Left renal pelvis (tissue), 4 donors: ENCODE results near the gene ATAD3C. TPM values are rescaled to one million over a fixed set of nuclear protein-coding genes. Genes with fewer than 3 reads are reported as not detected.

ENCODE experiments used
- polyA plus RNA-seq, 4 donors: library from polyadenylated mRNA; unstranded; fragments of 120-200 nt; gene quantifications; one replicate each; pipeline ENCODE4 v1.2.1, GENCODE V29; 2013; ENCODE audit not compliant: insufficient read length in 4 of 4

The ATAD3C gene
- polyA plus RNA-seq, 4 donors = 0.41 to 4.7 (median 1.9) TPM

Other genes with a start within 250 kb of the ATAD3C start
- under 1 TPM; 0.26 to 0.72 (median 0.51) TPM for gene TNFRSF18, start 243.1 kb upstream of the ATAD3C start, polyA plus RNA-seq
- 1 to 10 TPM; 1.5 to 2.7 (median 1.8) TPM for gene TNFRSF4, start 235.5 kb upstream of the ATAD3C start, polyA plus RNA-seq
- 100 to 1,000 TPM; 120 to 139 (median 128) TPM for gene SDF4, start 217.7 kb upstream of the ATAD3C start, polyA plus RNA-seq
- gene B3GALT6, start 217.5 kb upstream of the ATAD3C start, polyA plus RNA-seq = 10 to 100 TPM; 15.8 to 22.2 (median 20.6) TPM
- 10 to 100 TPM in 1 of 4 donors, 1 to 10 TPM in 3; 4.1 to 17.4 (median 8.5) TPM for gene C1QTNF12, start 203.0 kb upstream of the ATAD3C start, polyA plus RNA-seq
- gene UBE2J2, start 175.8 kb upstream of the ATAD3C start, polyA plus RNA-seq = 10 to 100 TPM; 43.8 to 68.3 (median 49.3) TPM
- 1 to 10 TPM; 2.3 to 9.0 (median 6.5) TPM for gene SCNN1D, start 169.3 kb upstream of the ATAD3C start, polyA plus RNA-seq
- 10 to 100 TPM; 18.3 to 44.1 (median 34.0) TPM for gene ACAP3, start 141.8 kb upstream of the ATAD3C start, polyA plus RNA-seq
- 10 to 100 TPM in 1 of 4 donors, 1 to 10 TPM in 3; 5.5 to 12.2 (median 6.0) TPM for gene PUSL1, start 141.1 kb upstream of the ATAD3C start, polyA plus RNA-seq
- gene INTS11, start 125.0 kb upstream of the ATAD3C start, polyA plus RNA-seq = 100 to 1,000 TPM in 3 of 4 donors, 10 to 100 TPM in 1; 93.1 to 177 (median 108) TPM
- gene CPTP, start 124.9 kb upstream of the ATAD3C start, polyA plus RNA-seq = 10 to 100 TPM; 10.3 to 19.5 (median 13.2) TPM
- gene TAS1R3, start 118.4 kb upstream of the ATAD3C start, polyA plus RNA-seq = under 1 TPM; 0.24 to 0.45 (median 0.37) TPM
- 10 to 100 TPM; 25.8 to 45.4 (median 26.1) TPM for gene DVL1, start 100.3 kb upstream of the ATAD3C start, polyA plus RNA-seq
- gene MXRA8, start 91.1 kb upstream of the ATAD3C start, polyA plus RNA-seq = 100 to 1,000 TPM; 133 to 208 (median 158) TPM
- 10 to 100 TPM; 44.3 to 95.3 (median 56.8) TPM for gene AURKAIP1, start 74.5 kb upstream of the ATAD3C start, polyA plus RNA-seq
- 100 to 1,000 TPM; 205 to 377 (median 227) TPM for gene CCNL2, start 50.4 kb upstream of the ATAD3C start, polyA plus RNA-seq
- gene MRPL20, start 42.4 kb upstream of the ATAD3C start, polyA plus RNA-seq = 100 to 1,000 TPM in 3 of 4 donors, 10 to 100 TPM in 1; 89.3 to 155 (median 113) TPM
- 10 to 100 TPM in 1 of 4 donors, 1 to 10 TPM in 3; 1.6 to 23.4 (median 9.1) TPM for gene ANKRD65, start 28.4 kb upstream of the ATAD3C start, polyA plus RNA-seq
- 10 to 100 TPM; 20.7 to 79.4 (median 48.5) TPM for gene VWA1, start 14.0 kb upstream of the ATAD3C start, polyA plus RNA-seq
- 10 to 100 TPM in 3 of 4 donors, 1 to 10 TPM in 1; 8.4 to 28.1 (median 14.2) TPM for gene ATAD3B, start 22.1 kb downstream of the ATAD3C start, polyA plus RNA-seq
- 10 to 100 TPM; 14.4 to 30.0 (median 19.2) TPM for gene ATAD3A, start 62.5 kb downstream of the ATAD3C start, polyA plus RNA-seq
- gene TMEM240, start 90.9 kb downstream of the ATAD3C start, polyA plus RNA-seq = 1 to 10 TPM; 3.4 to 9.7 (median 6.3) TPM
- 10 to 100 TPM; 77.9 to 93.4 (median 87.3) TPM for gene SSU72, start 125.2 kb downstream of the ATAD3C start, polyA plus RNA-seq
- gene FNDC10, start 150.4 kb downstream of the ATAD3C start, polyA plus RNA-seq = 1 to 10 TPM; 2.5 to 3.9 (median 3.4) TPM
- gene MIB2, start 165.8 kb downstream of the ATAD3C start, polyA plus RNA-seq = 10 to 100 TPM; 26.1 to 84.8 (median 39.5) TPM
- gene MMP23B, start 182.5 kb downstream of the ATAD3C start, polyA plus RNA-seq = 10 to 100 TPM; 16.5 to 52.1 (median 24.5) TPM
- 10 to 100 TPM; 30.1 to 43.8 (median 39.9) TPM for gene CDK11B, start 209.3 kb downstream of the ATAD3C start, polyA plus RNA-seq
- 100 to 1,000 TPM in 1 of 4 donors, 10 to 100 TPM in 3; 65.5 to 107 (median 72.9) TPM for gene SLC35E2B, start 243.1 kb downstream of the ATAD3C start, polyA plus RNA-seq